ENCODE results near the gene SLC13A4.
A peak's percentile ranks its signal among the peaks of the same experiment; 100 is the strongest.

- TF ChIP-seq, protein P1, sequence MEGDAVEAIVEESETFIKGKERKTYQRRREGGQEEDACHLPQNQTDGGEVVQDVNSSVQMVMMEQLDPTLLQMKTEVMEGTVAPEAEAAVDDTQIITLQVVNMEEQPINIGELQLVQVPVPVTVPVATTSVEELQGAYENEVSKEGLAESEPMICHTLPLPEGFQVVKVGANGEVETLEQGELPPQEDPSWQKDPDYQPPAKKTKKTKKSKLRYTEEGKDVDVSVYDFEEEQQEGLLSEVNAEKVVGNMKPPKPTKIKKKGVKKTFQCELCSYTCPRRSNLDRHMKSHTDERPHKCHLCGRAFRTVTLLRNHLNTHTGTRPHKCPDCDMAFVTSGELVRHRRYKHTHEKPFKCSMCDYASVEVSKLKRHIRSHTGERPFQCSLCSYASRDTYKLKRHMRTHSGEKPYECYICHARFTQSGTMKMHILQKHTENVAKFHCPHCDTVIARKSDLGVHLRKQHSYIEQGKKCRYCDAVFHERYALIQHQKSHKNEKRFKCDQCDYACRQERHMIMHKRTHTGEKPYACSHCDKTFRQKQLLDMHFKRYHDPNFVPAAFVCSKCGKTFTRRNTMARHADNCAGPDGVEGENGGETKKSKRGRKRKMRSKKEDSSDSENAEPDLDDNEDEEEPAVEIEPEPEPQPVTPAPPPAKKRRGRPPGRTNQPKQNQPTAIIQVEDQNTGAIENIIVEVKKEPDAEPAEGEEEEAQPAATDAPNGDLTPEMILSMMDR (IDR thresholded peaks at IDR 0.05), result peak; percentile 62 to 83 (median 70)
- no peak for TF ChIP-seq EP300 (IDR thresholded peaks at IDR 0.05)
Measured at GRCh38 chr7:135645296-135645904, 82.6 kb downstream of the SLC13A4 start.

Measured in esophagus muscularis mucosa (tissue), 3 donors.